GM12878 (cell line): ENCODE measurements around the gene MUSK. TPM values are rescaled to one million over a fixed set of nuclear protein-coding genes. Genes with fewer than 3 reads are reported as not detected.

ENCODE experiments used
- ATAC-seq: fragments of 200-7000 bp; cut with Tn5 transposase; 3 replicates; pipeline ENCODE4 v1.9.1; 2020; ENCODE audit warnings: mild to moderate bottlenecking, moderate library complexity
- BruUV-seq: library from RNA; stranded (reverse); fragments of 400-500 nt; replicated peaks from 2 replicates; lab custom pipeline; 2021; lab: Mats Ljungman, UMichigan
- CTCF ChIA-PET: fragments of 300-600 bp; sonication (Branson Sonifier 250); formaldehyde crosslinking; extraction: SDS; loops from one replicate; lab custom pipeline; 2021; ENCODE audit warnings: inconsistent platforms; lab: Yijun Ruan, JAX
- POLR2A ChIA-PET: fragments of 350-600 bp; formaldehyde crosslinking; extraction: SDS; loops from one replicate; lab custom pipeline; 2021; ENCODE audit warnings: inconsistent platforms; lab: Charles Lee
- RAD21 ChIA-PET: fragments of 300-600 bp; sonication (Branson Sonifier 250); formaldehyde crosslinking; loops from one replicate; lab custom pipeline; 2023; ENCODE audit warnings: antibody characterized with exemption; ENCODE audit not compliant: unreplicated experiment; lab: Charles Lee
- SMC1A ChIA-PET: fragments of 300-600 bp; sonication (Branson Sonifier 250); formaldehyde crosslinking; loops from one replicate; lab custom pipeline; 2023; ENCODE audit not compliant: unreplicated experiment, uncharacterized antibody; lab: Charles Lee
- DNase-seq: peaks from one replicate; pipeline ENCODE4 v3.0.0-alpha.2; 2011; ENCODE audit warnings: low read depth, low spot score
- FAIRE-seq: peaks from 3 replicates; lab custom pipeline; 2011; peaks lifted over from hg19 to GRCh38; lab: Jason Lieb, UNC
- H2AFZ ChIP-seq: 2 replicates; pipeline ENCODE4 v1.6.0; 2011; ENCODE audit warnings: low read depth, low read length, control low read depth; ENCODE audit not compliant: control insufficient read depth
- H3K27ac ChIP-seq: 2 replicates; pipeline ENCODE4 v1.5.1; 2011; ENCODE audit warnings: control low read depth; ENCODE audit not compliant: control insufficient read depth, insufficient read depth
- H3K27me3 ChIP-seq, 2 experiments: replicated peaks in 1 of 2; 2 replicates each; pipeline versions ENCODE4 v1.6.0 to v1.6.1; 2011; ENCODE audit warnings: low read length in 1 of 2; ENCODE audit not compliant: control insufficient read depth in 2 of 2, insufficient read depth in 2 of 2
- H3K36me3 ChIP-seq, 2 experiments: 2 replicates each; pipeline ENCODE4 v1.5.1; 2011; ENCODE audit warnings: low read length in 1 of 2; ENCODE audit not compliant: control insufficient read depth in 2 of 2, insufficient read depth in 2 of 2
- H3K4me1 ChIP-seq: 2 replicates; pipeline ENCODE4 v1.6.1; 2011; ENCODE audit warnings: mild to moderate bottlenecking, low read length, moderate library complexity, mixed read lengths; ENCODE audit not compliant: control insufficient read depth, insufficient read depth
- H3K4me2 ChIP-seq: 2 replicates; pipeline ENCODE4 v1.6.0; 2011; ENCODE audit warnings: control low read depth; ENCODE audit not compliant: control insufficient read depth, insufficient read depth
- H3K4me3 ChIP-seq: fragments of 200-600 bp; sonication (generic); 2 replicates; pipeline ENCODE4 v1.5.1; 2016
- H3K79me2 ChIP-seq: 2 replicates; pipeline ENCODE4 v1.6.0; 2011; ENCODE audit warnings: low read length; ENCODE audit not compliant: control insufficient read depth, insufficient read depth
- H3K9ac ChIP-seq: 2 replicates; pipeline ENCODE4 v1.8.0; 2011; ENCODE audit warnings: low read length, control low read depth, mixed read lengths; ENCODE audit not compliant: control insufficient read depth, insufficient read depth
- H3K9me3 ChIP-seq: replicated peaks from 3 replicates; pipeline ENCODE4 v1.5.1; 2011; ENCODE audit warnings: mild to moderate bottlenecking, low read length; ENCODE audit not compliant: control insufficient read depth, insufficient read depth
- H4K20me1 ChIP-seq: 2 replicates; pipeline ENCODE4 v1.6.0; 2011; ENCODE audit not compliant: control insufficient read depth, insufficient read depth
- BMI1 ChIP-seq: fragments of 450-650 bp; IDR thresholded peaks from 2 replicates; pipeline ENCODE4 v1.6.1; 2016; ENCODE audit warnings: mild to moderate bottlenecking, moderate library complexity, borderline replicate concordance
- EED ChIP-seq: sonication (generic); IDR thresholded peaks from 2 replicates; pipeline ENCODE4 v1.6.1; 2016; ENCODE audit warnings: antibody characterized with exemption, low read depth
- KDM1A ChIP-seq: fragments of 200-600 bp; sonication (generic); IDR thresholded peaks from 2 replicates; pipeline ENCODE4 v1.6.1; 2016; ENCODE audit warnings: borderline replicate concordance
- MEF2A ChIP-seq: IDR thresholded peaks from 2 replicates; pipeline ENCODE4 v1.6.1; 2011; ENCODE audit warnings: low read depth, mild to moderate bottlenecking, low read length, moderate library complexity; ENCODE audit not compliant: insufficient read depth
- MYC ChIP-seq: IDR thresholded peaks from 2 replicates; pipeline ENCODE4 v1.6.1; 2011; ENCODE audit warnings: mild to moderate bottlenecking, low read length, moderate library complexity, inconsistent platforms; ENCODE audit not compliant: insufficient read depth, insufficient replicate concordance, insufficient read length, severe bottlenecking
- NFIC ChIP-seq: IDR thresholded peaks from 2 replicates; pipeline ENCODE4 v1.6.1; 2012; ENCODE audit warnings: low read depth, mild to moderate bottlenecking, inconsistent platforms, low read length, moderate library complexity
- YY1 ChIP-seq: IDR thresholded peaks from 2 replicates; pipeline ENCODE4 v1.6.1; 2011; ENCODE audit warnings: low read depth, mild to moderate bottlenecking, low read length
- ZNF274 ChIP-seq: IDR thresholded peaks from one replicate; pipeline ENCODE4 v1.8.0; 2011; ENCODE audit not compliant: insufficient read length, insufficient read depth
- in situ Hi-C: fragments of 300-500 bp; cut with MboI; formaldehyde crosslinking; loops from 9 replicates; pipeline ENCODE4 v1.14.3; 2018; ENCODE audit warnings: mixed read lengths
- intact Hi-C: fragments of 100-400 bp; cut with micrococcal nuclease; formaldehyde crosslinking; loops from one replicate; pipeline ENCODE4 v1.14.2; 2022; ENCODE audit not compliant: unreplicated experiment
- polyA plus RNA-seq, 11 experiments: library from polyadenylated mRNA; depleted of rRNA in 4 of 11; unstranded in 6 of 11; stranded (reverse) in 5 of 11; fragments of >200 nt; fragmentation: Nextera tagmentation in 4 of 11; fragmentation: Illumina TruSeq in 1 of 11; extraction: Ambion mirVana in 4 of 11; extraction: Trizol in 1 of 11; gene quantifications; 1 replicate in 1 of 11; 2 replicates in 10 of 11; pipeline versions ENCODE4 v1.2.1 to v1.2.3, GENCODE V29; 2011 to 2016; ENCODE audit warnings: inconsistent platforms in 2 of 11, missing spikeins in 2 of 11, low read depth in 1 of 11
- total RNA-seq, 4 experiments: library from RNA; depleted of rRNA in 3 of 4; stranded (reverse); fragments of >200 nt in 3 of 4; fragmentation: Illumina TruSeq in 1 of 4; extraction: Trizol in 1 of 4; gene quantifications; 2 replicates each; pipeline versions ENCODE4 v1.2.1 to v1.2.3, GENCODE V29; 2013 to 2021
- TF ChIP-seq, protein P1 (sequence below): fragments of 450-650 bp; IDR thresholded peaks from 2 replicates; pipeline ENCODE4 v1.6.1; 2017; ENCODE audit warnings: antibody characterized with exemption, mild to moderate bottlenecking, moderate library complexity
- TF ChIP-seq, protein P2 (sequence below): fragments of 150-350 bp; IDR thresholded peaks from 2 replicates; pipeline ENCODE4 v1.6.1; 2016; ENCODE audit warnings: low read depth, low read length
- TF ChIP-seq, protein P3 (sequence below): IDR thresholded peaks from 2 replicates; pipeline ENCODE4 v1.6.1; 2011; ENCODE audit warnings: borderline replicate concordance, low read depth, mild to moderate bottlenecking, moderate library complexity, mixed read lengths, low read length; ENCODE audit not compliant: insufficient read depth; ENCODE audit errors: extremely low read length
- TF ChIP-seq, protein P4 (sequence below): fragments of 450-650 bp; IDR thresholded peaks from 2 replicates; pipeline ENCODE4 v1.6.1; 2017; ENCODE audit warnings: mild to moderate bottlenecking

MUSK gene
- total and polyA plus RNA-seq, 10 of the 15 experiments (the other 5 are each of a cell fraction or from before 2014, with no cell fraction given) = 0.04 to 0.19 (median 0.10) TPM; not detected in 5

DNA sequence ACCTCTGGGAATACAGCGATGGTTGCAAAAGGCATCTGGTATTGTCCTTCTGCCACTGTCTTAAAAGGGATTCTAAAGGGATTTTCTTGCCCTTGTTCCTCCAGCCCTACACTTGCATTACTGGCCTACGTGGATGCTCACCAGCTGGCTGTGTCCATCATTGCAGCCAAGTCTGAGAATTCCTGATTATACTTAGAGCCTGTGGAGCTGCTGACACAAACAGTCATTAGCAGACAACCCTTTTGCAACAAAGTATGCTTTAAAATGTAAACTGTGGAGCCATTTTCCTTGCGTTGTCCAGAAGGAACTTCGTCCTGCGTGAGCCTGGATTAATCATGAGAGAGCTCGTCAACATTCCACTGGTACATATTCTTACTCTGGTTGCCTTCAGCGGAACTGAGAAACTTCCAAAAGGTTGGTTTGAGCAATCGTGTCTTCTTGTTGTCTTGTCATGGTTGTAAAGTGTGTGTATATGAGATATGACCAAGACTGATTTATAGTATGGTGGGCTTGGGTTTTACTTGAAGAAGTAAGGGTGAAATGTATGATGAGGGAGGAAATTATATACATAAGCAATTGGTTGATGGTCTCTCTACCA is at the start of gene MUSK (continued):
- TF ChIP-seq BMI1 = no peak

DNA sequence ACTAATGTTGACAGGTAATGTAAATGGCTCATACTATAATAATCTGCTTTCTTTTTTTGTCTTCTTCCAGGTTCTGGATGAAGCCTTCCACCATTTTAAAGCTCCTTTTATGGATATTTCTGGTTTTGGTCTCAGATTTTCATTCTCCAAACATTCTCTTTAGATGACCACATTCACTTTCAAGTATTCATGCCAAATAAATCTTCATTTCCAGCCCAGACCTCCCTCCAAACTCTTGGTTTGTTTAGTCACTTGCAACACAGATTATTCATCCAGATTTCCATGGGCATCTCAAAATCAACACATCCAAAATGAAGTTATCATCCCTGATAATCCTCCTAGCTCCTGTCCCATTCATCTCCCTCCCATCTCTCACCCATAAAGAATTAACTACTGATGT is 48.8 kb upstream of the MUSK start:
- Histone ChIP-seq H4K20me1 (no peaks in the 10 kb centered on the region), H3K4me3 (no peak overlapping the region), H3K4me2 (no peak overlapping the region), H3K9ac (no peak overlapping the region), H3K4me1 (no peaks in the 10 kb centered on the region), H3K36me3 (no peaks in the 10 kb centered on the region), H2AFZ (no peak overlapping the region), H3K27me3 (no peaks in the 10 kb centered on the region; a peak in 1 of 4 replicates), H3K27ac (no peak overlapping the region), H3K79me2 (no peaks in the 10 kb centered on the region), H3K9me3 (no peaks in the 10 kb centered on the region)
- no peak for FAIRE-seq
- ChIA-PET POLR2A (interaction anchor here (0.6 kb wide), 1 partner anchor 648 kb away, joined by 4 read pairs; no protein-coding TSS in a partner anchor), RAD21 (interaction anchor here (1.4 kb wide), 1 partner anchor 434 kb away, joined by 5 read pairs; no protein-coding TSS in a partner anchor), CTCF (interaction anchor here (0.9 to 2.6 kb wide), 7 partner anchors 12 to 436 kb away, joined by 3 to 12 read pairs (median 6); no protein-coding TSS in a partner anchor), SMC1A (interaction anchor here (0.6 to 2.4 kb wide), 9 partner anchors 10 to 695 kb away, joined by 3 to 9 read pairs (median 3); no protein-coding TSS in a partner anchor)
- in situ Hi-C loops = loop anchor here (5.0 to 25.0 kb wide), 3 partner anchors 168 to 733 kb away; no protein-coding TSS in a partner anchor
- DNase-seq = no peak
- BruUV-seq = no TSS peak
- ATAC-seq = no peak
- intact Hi-C loops = loop anchor here (5.0 to 10.0 kb wide), 3 partner anchors 365 to 1048 kb away; partner anchors contain the start of gene TXN
- TF ChIP-seq MYC = no peak
- no peak for TF ChIP-seq YY1
- no peak for TF ChIP-seq NFIC
- no peak for TF ChIP-seq KDM1A
- TF ChIP-seq, protein P1, sequence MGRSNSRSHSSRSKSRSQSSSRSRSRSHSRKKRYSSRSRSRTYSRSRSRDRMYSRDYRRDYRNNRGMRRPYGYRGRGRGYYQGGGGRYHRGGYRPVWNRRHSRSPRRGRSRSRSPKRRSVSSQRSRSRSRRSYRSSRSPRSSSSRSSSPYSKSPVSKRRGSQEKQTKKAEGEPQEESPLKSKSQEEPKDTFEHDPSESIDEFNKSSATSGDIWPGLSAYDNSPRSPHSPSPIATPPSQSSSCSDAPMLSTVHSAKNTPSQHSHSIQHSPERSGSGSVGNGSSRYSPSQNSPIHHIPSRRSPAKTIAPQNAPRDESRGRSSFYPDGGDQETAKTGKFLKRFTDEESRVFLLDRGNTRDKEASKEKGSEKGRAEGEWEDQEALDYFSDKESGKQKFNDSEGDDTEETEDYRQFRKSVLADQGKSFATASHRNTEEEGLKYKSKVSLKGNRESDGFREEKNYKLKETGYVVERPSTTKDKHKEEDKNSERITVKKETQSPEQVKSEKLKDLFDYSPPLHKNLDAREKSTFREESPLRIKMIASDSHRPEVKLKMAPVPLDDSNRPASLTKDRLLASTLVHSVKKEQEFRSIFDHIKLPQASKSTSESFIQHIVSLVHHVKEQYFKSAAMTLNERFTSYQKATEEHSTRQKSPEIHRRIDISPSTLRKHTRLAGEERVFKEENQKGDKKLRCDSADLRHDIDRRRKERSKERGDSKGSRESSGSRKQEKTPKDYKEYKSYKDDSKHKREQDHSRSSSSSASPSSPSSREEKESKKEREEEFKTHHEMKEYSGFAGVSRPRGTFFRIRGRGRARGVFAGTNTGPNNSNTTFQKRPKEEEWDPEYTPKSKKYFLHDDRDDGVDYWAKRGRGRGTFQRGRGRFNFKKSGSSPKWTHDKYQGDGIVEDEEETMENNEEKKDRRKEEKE = no peak
- TF ChIP-seq, protein P2, sequence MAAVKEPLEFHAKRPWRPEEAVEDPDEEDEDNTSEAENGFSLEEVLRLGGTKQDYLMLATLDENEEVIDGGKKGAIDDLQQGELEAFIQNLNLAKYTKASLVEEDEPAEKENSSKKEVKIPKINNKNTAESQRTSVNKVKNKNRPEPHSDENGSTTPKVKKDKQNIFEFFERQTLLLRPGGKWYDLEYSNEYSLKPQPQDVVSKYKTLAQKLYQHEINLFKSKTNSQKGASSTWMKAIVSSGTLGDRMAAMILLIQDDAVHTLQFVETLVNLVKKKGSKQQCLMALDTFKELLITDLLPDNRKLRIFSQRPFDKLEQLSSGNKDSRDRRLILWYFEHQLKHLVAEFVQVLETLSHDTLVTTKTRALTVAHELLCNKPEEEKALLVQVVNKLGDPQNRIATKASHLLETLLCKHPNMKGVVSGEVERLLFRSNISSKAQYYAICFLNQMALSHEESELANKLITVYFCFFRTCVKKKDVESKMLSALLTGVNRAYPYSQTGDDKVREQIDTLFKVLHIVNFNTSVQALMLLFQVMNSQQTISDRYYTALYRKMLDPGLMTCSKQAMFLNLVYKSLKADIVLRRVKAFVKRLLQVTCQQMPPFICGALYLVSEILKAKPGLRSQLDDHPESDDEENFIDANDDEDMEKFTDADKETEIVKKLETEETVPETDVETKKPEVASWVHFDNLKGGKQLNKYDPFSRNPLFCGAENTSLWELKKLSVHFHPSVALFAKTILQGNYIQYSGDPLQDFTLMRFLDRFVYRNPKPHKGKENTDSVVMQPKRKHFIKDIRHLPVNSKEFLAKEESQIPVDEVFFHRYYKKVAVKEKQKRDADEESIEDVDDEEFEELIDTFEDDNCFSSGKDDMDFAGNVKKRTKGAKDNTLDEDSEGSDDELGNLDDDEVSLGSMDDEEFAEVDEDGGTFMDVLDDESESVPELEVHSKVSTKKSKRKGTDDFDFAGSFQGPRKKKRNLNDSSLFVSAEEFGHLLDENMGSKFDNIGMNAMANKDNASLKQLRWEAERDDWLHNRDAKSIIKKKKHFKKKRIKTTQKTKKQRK = no peak
- TF ChIP-seq, protein P3, sequence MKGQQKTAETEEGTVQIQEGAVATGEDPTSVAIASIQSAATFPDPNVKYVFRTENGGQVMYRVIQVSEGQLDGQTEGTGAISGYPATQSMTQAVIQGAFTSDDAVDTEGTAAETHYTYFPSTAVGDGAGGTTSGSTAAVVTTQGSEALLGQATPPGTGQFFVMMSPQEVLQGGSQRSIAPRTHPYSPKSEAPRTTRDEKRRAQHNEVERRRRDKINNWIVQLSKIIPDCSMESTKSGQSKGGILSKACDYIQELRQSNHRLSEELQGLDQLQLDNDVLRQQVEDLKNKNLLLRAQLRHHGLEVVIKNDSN = no peak
- TF ChIP-seq EED = no peak
- TF ChIP-seq ZNF274 = no peak
- TF ChIP-seq, protein P4, sequence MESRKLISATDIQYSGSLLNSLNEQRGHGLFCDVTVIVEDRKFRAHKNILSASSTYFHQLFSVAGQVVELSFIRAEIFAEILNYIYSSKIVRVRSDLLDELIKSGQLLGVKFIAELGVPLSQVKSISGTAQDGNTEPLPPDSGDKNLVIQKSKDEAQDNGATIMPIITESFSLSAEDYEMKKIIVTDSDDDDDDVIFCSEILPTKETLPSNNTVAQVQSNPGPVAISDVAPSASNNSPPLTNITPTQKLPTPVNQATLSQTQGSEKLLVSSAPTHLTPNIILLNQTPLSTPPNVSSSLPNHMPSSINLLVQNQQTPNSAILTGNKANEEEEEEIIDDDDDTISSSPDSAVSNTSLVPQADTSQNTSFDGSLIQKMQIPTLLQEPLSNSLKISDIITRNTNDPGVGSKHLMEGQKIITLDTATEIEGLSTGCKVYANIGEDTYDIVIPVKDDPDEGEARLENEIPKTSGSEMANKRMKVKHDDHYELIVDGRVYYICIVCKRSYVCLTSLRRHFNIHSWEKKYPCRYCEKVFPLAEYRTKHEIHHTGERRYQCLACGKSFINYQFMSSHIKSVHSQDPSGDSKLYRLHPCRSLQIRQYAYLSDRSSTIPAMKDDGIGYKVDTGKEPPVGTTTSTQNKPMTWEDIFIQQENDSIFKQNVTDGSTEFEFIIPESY = no peak
- no peak for TF ChIP-seq MEF2A
